ENCODE measurements around the gene GGA1.
"Not testable (repeated sequence)": the region's sequence is repeated elsewhere in the genome, so short reads cannot be mapped to it uniquely, and the experiment has no call there.

Gene GGA1

DNA sequence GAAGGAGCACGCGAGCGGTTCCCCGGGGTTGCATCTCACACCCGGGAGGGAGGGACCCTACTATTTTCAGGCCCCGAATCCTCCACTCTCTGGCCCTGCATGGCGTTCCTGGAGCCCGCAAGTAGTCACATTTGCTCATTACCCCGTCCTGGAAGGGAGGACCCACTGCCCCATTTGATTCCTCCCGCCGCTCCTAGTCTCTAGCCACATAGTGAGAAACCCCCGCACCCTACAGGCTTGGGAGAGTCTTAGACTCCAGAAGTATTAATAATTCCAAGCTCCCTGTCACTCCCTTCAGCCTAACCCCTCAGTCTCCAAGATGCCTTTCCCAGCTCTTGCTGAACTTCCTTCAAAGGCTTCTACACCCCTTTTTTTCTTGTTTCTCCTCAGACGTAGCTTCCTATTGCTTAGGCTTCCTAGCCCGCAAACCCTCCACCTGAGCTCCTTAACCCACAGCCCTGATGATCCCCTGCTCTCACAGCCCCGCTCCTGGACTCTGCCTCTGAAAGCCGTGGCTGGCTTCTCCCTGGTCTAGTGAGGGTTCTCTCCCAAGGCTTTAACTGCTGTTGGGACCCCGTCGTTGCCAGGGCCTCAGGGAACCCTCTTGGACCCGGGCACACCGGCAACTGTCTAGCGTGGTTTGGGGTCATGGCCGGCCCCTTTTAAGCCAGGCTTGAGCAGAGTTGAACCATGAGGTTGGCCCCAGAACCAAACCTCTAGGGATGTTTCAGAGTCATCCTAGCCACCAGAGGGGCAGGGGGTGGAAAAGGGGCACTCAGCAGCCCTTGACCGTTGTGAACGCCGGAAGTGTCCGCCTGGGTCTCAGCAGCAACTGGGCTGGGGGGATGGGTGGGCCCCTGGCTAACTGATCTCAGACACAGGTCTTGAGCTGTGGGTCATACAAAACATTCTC lies 862 bp downstream of the GGA1 start:
- Histone ChIP-seq H3K27me3 (replicated peaks; ENCODE audit: insufficient read depth, low read length) (0 out of 2 replicates have a peak, but pooled peaks cover 8% of the 10 kb centered on the region), H3K9ac (ENCODE audit: low read length) (peak overlapping the region; percentile 85), H3K4me2 (ENCODE audit: low read depth, low read length) (peak overlapping the region; percentile 99), H3K36me3 (replicated peaks; ENCODE audit: insufficient read depth, low read length) (no peaks in the 10 kb centered on the region), H2AFZ (ENCODE audit: low read length) (peak overlapping the region; percentile 69), H3K4me3 (ENCODE audit: low read length) (peak overlapping the region; percentile 98), H3K27ac (ENCODE audit: low read length) (peak overlapping the region; percentile 94; the same call in 1 of the 2 replicates), H3K9me3 (replicated peaks; ENCODE audit: insufficient read depth, low read length) (no peaks in the 10 kb centered on the region), H3F3A (ENCODE audit: insufficient read depth, low read length) (peaks cover 17% of the 10 kb centered on the region), H3K9me2 (replicated peaks; ENCODE audit: insufficient read depth, low read length) (no peaks in the 10 kb centered on the region), H3K79me2 (ENCODE audit: low read length) (peaks cover 37% of the 10 kb centered on the region), H3K4me1 (ENCODE audit: low read length) (peaks cover 7% of the 10 kb centered on the region; the same call in 1 of the 2 replicates), H4K20me1 (ENCODE audit: insufficient read depth, low read length) (no peaks in the 10 kb centered on the region)
- DNase-seq = no peak
- no peak for TF ChIP-seq EZH2phosphoT487 (IDR thresholded peaks at IDR 0.05; ENCODE audit: low read length)
- TF ChIP-seq, protein P1, sequence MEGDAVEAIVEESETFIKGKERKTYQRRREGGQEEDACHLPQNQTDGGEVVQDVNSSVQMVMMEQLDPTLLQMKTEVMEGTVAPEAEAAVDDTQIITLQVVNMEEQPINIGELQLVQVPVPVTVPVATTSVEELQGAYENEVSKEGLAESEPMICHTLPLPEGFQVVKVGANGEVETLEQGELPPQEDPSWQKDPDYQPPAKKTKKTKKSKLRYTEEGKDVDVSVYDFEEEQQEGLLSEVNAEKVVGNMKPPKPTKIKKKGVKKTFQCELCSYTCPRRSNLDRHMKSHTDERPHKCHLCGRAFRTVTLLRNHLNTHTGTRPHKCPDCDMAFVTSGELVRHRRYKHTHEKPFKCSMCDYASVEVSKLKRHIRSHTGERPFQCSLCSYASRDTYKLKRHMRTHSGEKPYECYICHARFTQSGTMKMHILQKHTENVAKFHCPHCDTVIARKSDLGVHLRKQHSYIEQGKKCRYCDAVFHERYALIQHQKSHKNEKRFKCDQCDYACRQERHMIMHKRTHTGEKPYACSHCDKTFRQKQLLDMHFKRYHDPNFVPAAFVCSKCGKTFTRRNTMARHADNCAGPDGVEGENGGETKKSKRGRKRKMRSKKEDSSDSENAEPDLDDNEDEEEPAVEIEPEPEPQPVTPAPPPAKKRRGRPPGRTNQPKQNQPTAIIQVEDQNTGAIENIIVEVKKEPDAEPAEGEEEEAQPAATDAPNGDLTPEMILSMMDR (IDR thresholded peaks at IDR 0.05; ENCODE audit: low read length) = no peak

DNA sequence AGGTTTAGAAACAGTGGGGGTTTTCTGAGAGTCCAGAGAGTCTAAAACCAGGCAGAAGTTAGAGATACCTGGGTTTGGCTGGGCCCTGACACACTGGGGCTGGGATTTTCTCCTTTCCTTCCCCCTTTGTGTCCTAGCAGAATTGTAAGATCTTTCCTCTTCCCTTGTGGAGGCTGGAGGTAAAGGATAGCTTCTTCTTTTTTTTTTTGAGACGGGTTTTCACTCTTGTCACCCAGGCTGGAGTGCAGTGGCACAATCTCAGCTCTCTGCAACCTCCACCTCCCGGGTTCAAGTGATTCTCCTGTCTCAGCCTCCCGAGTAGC lies 1.5 kb downstream of the GGA1 start:
- peak overlapping the region; percentile 94; the same call in 1 of the 2 replicates for H3K27ac ChIP-seq (ENCODE audit: low read length)
- H3K4me1 ChIP-seq (ENCODE audit: low read length); H3K27me3 ChIP-seq (replicated peaks; ENCODE audit: insufficient read depth, low read length); H3K36me3 ChIP-seq (replicated peaks; ENCODE audit: insufficient read depth, low read length); H2AFZ ChIP-seq (ENCODE audit: low read length); H3K9me3 ChIP-seq (replicated peaks; ENCODE audit: insufficient read depth, low read length); DNase-seq; H3K9me2 ChIP-seq (replicated peaks; ENCODE audit: insufficient read depth, low read length); H4K20me1 ChIP-seq (ENCODE audit: insufficient read depth, low read length): not testable (repeated sequence)
- H3K9ac ChIP-seq (ENCODE audit: low read length) = peak overlapping the region; percentile 85
- H3F3A ChIP-seq (ENCODE audit: insufficient read depth, low read length) = peaks cover 17% of the 10 kb centered on the region
- H3K4me2 ChIP-seq (ENCODE audit: low read depth, low read length) = peak overlapping the region; percentile 99
- H3K4me3 ChIP-seq (ENCODE audit: low read length) = peak overlapping the region; percentile 98
- peaks cover 37% of the 10 kb centered on the region for H3K79me2 ChIP-seq (ENCODE audit: low read length)

DNA sequence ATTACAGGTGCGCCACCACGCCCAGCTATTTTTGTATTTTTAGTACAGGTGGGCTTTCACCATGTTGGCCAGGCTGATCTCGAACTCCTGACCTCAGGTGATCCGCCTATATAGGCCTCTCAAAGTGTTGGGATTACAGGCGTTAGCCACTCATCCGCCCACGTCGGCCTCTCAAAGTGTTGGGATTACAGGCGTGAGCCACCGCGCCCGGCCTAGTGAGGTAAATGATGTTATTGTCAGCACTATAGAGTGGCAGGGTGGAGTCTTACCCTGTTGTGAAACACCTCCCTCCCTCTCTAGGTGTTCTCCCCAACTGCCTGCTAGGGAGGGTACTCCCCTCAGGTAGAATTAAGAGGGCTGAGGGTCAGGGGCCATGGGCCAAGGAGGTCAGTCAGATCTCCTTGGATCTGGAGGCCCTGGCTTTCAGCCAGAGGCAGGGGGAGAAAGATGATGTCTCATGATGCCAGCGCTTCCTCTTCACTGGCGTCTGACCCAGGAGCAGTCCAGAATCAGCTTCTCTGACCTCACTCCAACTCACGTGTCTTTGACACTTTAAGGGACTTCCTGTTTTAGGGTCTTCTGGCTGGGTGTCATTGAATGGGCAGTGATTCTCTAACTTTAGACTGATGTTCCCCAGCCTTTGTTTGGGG lies 2.0 kb downstream of the GGA1 start:
- no peak for TF ChIP-seq EZH2phosphoT487 (IDR thresholded peaks at IDR 0.05; ENCODE audit: low read length)
- TF ChIP-seq, protein P1 (IDR thresholded peaks at IDR 0.05; ENCODE audit: low read length) = no peak
- TF ChIP-seq EZH2 (optimal IDR thresholded peaks at IDR 0.05; ENCODE audit: low read depth, low read length) = no peak
- Histone ChIP-seq H4K20me1 (ENCODE audit: insufficient read depth, low read length) (no peaks in the 10 kb centered on the region), H3K4me1 (ENCODE audit: low read length) (peaks cover 7% of the 10 kb centered on the region; the same call in 1 of the 2 replicates), H3K27me3 (replicated peaks; ENCODE audit: insufficient read depth, low read length) (0 out of 2 replicates have a peak, but pooled peaks cover 3% of the 10 kb centered on the region), H3K9me3 (replicated peaks; ENCODE audit: insufficient read depth, low read length) (no peaks in the 10 kb centered on the region), H3K4me2 (ENCODE audit: low read depth, low read length) (peak overlapping the region; percentile 99; the same call in 1 of the 2 replicates), H3K9me2 (replicated peaks; ENCODE audit: insufficient read depth, low read length) (no peaks in the 10 kb centered on the region), H3K79me2 (ENCODE audit: low read length) (peaks cover 37% of the 10 kb centered on the region), H2AFZ (ENCODE audit: low read length) (no peak overlapping the region), H3K9ac (ENCODE audit: low read length) (no peak overlapping the region), H3K36me3 (replicated peaks; ENCODE audit: insufficient read depth, low read length) (no peaks in the 10 kb centered on the region), H3K4me3 (ENCODE audit: low read length) (no peak overlapping the region), H3K27ac (ENCODE audit: low read length) (no peak overlapping the region), H3F3A (ENCODE audit: insufficient read depth, low read length) (peaks cover 17% of the 10 kb centered on the region)
- no peak for DNase-seq
